HUES6 (cell line): ENCODE measurements around the gene PIGZ.
"Not testable (repeated sequence)": the region's sequence is repeated elsewhere in the genome, so short reads cannot be mapped to it uniquely, and the experiment has no call there.

Experiments
- H3K27ac ChIP-seq: 2 replicates; pipeline ENCODE4 v1.7.0; 2013; ENCODE audit warnings: low read depth, mild to moderate bottlenecking, low read length, inconsistent platforms
- H3K27me3 ChIP-seq: 2 replicates; pipeline ENCODE4 v1.6.1; 2013; ENCODE audit warnings: low read length; ENCODE audit not compliant: control insufficient read depth, insufficient read depth
- H3K36me3 ChIP-seq: 2 replicates; pipeline ENCODE4 v1.6.1; 2013; ENCODE audit warnings: low read length; ENCODE audit not compliant: control insufficient read depth, insufficient read depth
- H3K4me1 ChIP-seq: 2 replicates; pipeline ENCODE4 v1.6.1; 2013; ENCODE audit warnings: low read length; ENCODE audit not compliant: control insufficient read depth, insufficient read depth
- H3K4me3 ChIP-seq: 2 replicates; pipeline ENCODE4 v1.5.1; 2013; ENCODE audit warnings: low read depth, low read length
- H3K9ac ChIP-seq: one replicate; pipeline ENCODE4 v1.6.1; 2013; ENCODE audit warnings: mild to moderate bottlenecking, low read length
- H3K9me3 ChIP-seq: 2 replicates; pipeline ENCODE4 v1.6.1; 2013; ENCODE audit warnings: low read depth, low read length; ENCODE audit not compliant: control insufficient read depth, insufficient read depth

Gene PIGZ

DNA sequence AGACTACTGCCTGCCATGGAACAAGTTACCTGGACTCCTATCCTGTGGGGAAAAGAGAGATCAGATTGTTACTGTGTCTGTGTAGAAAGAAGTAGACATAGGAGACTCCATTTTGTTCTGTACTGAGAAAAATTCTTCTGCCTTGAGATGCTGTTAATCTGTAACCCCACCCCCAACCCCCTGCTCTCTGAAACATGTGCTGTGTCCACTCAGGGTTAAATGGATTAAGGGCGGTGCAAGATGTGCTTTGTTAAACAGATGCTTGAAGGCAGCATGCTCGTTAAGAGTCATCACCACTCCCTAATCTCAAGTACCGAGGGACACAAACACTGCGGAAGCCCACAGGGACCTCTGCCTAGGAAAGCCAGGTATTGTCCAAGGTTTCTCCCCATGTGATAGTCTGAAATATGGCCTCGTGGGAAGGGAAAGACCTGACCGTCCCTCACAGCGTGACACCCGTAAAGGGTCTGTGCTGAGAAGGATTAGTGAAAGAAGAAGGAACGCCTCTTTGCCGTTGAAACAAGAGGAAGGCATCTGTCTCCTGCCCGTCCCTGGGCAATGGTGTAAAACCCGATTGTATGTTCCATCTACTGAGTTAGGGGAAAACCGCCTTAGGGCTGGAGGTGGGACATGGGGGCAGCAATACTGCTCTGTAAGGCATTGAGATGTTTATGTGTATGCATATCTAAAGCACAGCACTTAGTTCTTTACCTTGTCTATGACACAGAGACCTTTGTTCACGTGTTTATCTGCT, 24.4 kb downstream of the PIGZ start:
- Histone ChIP-seq H3K4me3 (peak overlapping the region; percentile 80), H3K9ac (peak overlapping the region; percentile 95), H3K36me3 (peaks cover 12% of the 10 kb centered on the region), H3K4me1 (peaks cover 11% of the 10 kb centered on the region)
- H3K27ac ChIP-seq, H3K27me3 ChIP-seq, H3K9me3 ChIP-seq: not testable (repeated sequence)

DNA sequence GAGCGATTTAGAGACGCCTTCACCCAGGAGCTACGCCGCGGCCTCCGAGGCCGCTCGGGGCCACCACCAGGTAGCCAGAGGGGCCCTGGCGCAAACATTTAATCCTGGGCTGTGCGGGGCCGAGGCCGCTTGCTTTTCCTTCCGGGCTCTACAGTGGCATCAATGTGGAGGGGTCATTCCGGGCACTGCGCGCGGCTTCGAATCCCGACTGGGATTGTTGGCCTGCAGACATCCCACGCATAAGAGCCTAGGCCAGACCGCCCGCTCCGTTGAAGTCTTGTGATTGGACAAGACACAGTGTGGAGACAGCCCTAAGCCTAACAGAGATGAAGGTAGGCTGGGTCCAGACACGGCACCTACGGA, 25.7 kb downstream of the PIGZ start:
- peak overlapping the region; percentile 78; the same call in 1 of the 2 replicates for H3K27ac ChIP-seq
- H3K36me3 ChIP-seq, result peaks cover 25% of the 10 kb centered on the region
- peak overlapping the region; percentile 80 for H3K4me3 ChIP-seq
- peak overlapping the region; percentile 95 for H3K9ac ChIP-seq
- H3K9me3 ChIP-seq, result no peaks in the 10 kb centered on the region
- no peaks in the 10 kb centered on the region for H3K27me3 ChIP-seq
- H3K4me1 ChIP-seq, result peaks cover 11% of the 10 kb centered on the region

DNA sequence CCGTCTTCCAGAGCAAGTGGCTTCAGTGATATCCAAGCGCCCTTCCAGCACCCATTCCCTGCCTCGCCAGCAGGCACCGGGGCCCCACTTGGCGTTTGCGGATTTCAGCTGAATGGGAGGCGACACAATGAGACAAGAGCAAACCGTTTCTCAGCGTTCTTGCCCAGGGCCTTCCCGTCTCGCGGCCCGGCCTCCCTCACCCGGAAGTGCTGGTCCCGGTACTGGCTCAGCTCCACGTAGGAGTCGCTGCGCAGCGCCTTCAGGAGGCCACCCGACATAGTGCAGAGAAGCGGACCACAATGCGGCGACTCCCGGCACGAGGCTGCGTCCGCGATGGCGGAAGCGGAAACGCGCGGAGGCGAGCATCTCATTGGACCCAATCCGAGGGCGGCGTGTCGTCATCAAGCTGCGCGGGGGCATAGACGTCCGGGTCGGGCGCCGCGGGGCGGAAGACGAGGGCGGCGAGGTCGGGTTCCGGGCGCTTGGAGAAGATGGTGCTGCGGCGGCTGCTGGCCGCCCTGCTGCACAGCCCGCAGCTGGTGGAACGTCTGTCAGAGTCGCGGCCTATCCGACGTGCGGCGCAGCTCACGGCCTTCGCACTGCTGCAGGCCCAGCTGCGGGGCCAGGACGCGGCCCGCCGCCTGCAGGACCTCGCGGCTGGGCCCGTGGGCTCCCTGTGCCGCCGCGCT, 26.3 kb downstream of the PIGZ start, which contains the start of gene NCBP2:
Gene NCBP2, minus strand, starts transcription at position 303 of the 689 bp plus-strand sequence. Its CDS starts 25 bp downstream, at position 278.
- H3K27me3 ChIP-seq, result no peaks in the 10 kb centered on the region
- peaks cover 30% of the 10 kb centered on the region for H3K36me3 ChIP-seq
- H3K9ac ChIP-seq, result peak within 1 kb of the TSS; percentile 95
- peak within 1 kb of the TSS; percentile 80 for H3K27ac ChIP-seq
- H3K9me3 ChIP-seq, result no peaks in the 10 kb centered on the region
- H3K4me3 ChIP-seq, result peak within 1 kb of the TSS; percentile 80
- H3K4me1 ChIP-seq, result peaks cover 11% of the 10 kb centered on the region

DNA sequence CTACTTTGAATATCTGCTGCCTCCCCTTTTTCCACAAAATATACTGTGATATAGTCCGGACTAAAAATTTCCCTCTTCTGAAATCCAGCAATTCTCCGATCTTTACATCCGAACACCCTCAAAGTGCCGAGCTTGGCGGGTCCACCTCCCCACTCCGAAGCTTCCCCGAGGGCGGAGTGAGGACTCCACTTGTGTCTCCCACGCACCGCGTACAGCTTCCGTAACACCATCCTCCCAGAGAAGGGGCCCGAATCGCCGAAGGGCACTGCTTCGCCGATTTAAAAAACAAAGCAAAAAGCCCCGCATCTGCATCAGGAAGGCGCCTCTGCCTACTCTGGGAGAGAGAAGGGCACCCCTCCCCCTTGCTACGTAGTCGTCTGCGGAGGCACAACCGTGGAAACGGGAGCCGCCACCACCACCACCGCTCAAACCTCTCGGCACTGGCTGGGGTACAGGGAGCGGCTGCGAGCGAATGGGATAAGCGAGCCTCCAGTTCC, 26.9 kb downstream of the PIGZ start:
- peak overlapping the region; percentile 80 for H3K4me3 ChIP-seq
- H3K9me3 ChIP-seq, result no peaks in the 10 kb centered on the region
- H3K27me3 ChIP-seq, result no peaks in the 10 kb centered on the region
- H3K27ac ChIP-seq, result peak overlapping the region; percentile 80
- H3K4me1 ChIP-seq, result peaks cover 11% of the 10 kb centered on the region
- H3K9ac ChIP-seq, result peak overlapping the region; percentile 95
- H3K36me3 ChIP-seq, result peaks cover 36% of the 10 kb centered on the region

DNA sequence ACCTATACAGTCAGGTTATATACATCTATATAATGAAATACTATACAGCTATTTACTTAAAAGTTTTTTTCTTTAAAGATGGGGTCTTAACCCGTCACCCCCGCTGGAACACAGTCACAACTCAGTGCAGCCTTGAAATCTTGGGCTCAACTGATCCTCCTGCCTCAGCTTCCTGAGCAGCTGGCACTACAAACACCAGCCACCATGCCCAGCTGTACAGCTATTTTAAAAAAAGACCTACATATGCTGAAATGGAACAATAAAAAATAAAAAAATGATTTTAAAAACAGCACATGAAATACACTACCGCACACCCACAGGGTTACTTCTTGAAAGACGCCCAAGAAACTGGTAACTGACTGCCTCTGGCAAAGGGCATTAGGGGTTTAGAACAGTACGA, 30.1 kb downstream of the PIGZ start:
- H3K27ac ChIP-seq, result no peak overlapping the region

DNA sequence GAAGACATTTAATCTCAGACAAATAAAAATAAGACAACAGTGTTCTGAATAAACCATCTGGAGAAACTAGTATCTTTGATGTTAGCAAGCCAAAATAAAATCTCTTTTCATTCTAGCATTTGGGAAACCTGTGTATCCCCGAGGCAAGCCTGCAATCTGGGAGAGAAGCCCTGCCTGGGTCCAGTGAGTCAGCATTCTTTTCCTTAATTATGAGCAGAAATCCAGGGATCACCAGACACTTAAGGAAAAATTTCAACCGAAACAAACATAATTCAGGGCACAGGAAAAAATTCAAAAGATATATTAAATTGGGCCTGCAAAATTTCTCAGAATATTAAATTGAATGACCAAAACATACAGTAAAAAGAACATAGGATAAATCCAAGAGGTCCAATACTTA, 30.5 kb downstream of the PIGZ start:
- H3K9me3 ChIP-seq, result no peaks in the 10 kb centered on the region
- H3K4me1 ChIP-seq, result peaks cover 5% of the 10 kb centered on the region; the same call in 1 of the 2 replicates
- no peak overlapping the region for H3K27ac ChIP-seq
- no peak overlapping the region for H3K9ac ChIP-seq
- H3K4me3 ChIP-seq, result no peak overlapping the region
- H3K27me3 ChIP-seq, result no peaks in the 10 kb centered on the region
- peaks cover 72% of the 10 kb centered on the region for H3K36me3 ChIP-seq

More for the DNA sequence above, 30.1 kb downstream of the PIGZ start:
- Histone ChIP-seq H3K4me1 (peaks cover 8% of the 10 kb centered on the region), H3K36me3 (peaks cover 68% of the 10 kb centered on the region), H3K9ac (no peak overlapping the region), H3K4me3 (no peak overlapping the region), H3K9me3 (no peaks in the 10 kb centered on the region), H3K27me3 (no peaks in the 10 kb centered on the region)

DNA sequence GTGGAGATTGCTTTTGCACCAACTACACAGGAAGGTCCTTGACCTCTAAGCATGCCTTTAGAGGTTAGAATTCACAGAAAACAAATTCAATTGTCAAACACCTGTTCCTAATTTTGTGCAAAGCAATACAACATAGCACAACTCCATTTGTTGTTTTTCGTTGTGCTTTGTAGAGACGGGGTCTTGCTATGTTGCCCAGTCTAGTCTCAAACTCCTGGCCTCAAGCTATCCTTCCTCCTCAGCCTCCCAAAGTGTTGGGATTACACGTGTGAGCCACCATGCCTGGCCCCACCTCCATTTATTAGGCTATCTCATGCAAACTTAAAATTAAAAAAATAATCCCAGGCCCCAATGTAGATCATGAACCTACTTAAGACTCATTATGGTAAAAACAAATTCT, 32.3 kb downstream of the PIGZ start:
- Histone ChIP-seq H3K4me1 (peaks cover 5% of the 10 kb centered on the region; the same call in 1 of the 2 replicates), H3K27ac (no peak overlapping the region), H3K9ac (no peak overlapping the region), H3K27me3 (no peaks in the 10 kb centered on the region), H3K9me3 (no peaks in the 10 kb centered on the region), H3K4me3 (no peak overlapping the region), H3K36me3 (peaks cover 88% of the 10 kb centered on the region)

DNA sequence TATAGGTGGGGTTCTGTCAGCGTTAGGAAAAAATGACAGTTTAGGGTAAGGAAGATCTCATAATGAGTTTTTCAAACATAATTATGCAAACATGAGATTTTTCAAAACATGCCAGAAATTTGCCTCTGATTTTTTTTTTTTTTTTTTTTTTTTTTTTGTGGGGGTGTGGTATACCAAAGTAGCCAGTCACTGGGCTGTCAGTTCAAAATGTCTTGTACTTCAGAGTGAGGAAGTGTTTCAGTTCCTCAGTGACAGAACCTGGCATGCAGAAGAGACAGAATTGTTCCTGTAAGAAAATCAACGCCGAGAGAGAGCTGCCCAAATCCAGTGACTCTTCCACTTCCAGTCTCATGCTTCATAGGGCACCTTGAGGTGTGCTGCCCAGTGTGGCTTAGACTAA, 36.0 kb downstream of the PIGZ start:
- H3K9me3 ChIP-seq, result no peaks in the 10 kb centered on the region
- peaks cover 6% of the 10 kb centered on the region; the same call in 1 of the 2 replicates for H3K4me1 ChIP-seq
- peaks cover 85% of the 10 kb centered on the region for H3K36me3 ChIP-seq
- H3K4me3 ChIP-seq, result no peak overlapping the region
- H3K9ac ChIP-seq, result no peak overlapping the region
- no peak overlapping the region for H3K27ac ChIP-seq
- no peaks in the 10 kb centered on the region for H3K27me3 ChIP-seq

DNA sequence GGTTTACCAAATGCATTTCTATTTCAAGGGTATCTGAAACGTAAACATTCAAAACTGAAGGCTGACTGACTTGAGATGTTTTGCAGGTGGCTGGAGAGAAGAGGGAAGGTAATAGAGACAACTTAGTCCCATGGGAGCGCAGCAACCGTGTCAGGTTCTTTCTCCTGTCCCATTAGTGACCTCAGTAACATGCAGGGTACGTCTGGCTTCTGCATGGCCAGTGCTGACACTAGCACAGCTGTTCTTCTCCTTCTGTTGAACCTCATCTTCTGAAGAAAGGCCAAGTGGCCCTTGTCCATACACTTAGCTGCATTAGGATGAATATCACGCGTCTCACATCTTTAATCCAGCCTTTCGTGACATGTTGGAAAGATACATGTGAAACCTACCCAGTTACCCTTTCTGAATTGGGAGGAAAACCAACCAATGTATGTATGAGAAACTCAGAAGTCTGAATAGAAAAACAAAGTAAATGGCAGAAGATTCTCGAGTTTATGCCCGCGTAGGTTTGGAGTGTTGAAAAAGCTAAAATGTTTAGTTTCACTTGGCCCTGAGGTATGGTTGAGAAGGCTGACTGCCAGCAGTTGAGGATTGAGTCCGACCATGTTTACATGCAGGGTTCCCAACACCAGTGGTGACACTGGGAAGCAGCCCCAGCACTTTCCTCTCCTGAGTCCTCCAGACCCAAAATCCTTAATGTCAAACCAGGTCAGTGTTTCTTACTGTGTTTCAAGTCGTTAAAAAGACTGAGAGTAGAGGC, 36.6 kb downstream of the PIGZ start:
- Histone ChIP-seq H3K4me3 (no peak overlapping the region), H3K27ac (no peak overlapping the region), H3K9ac (no peak overlapping the region), H3K36me3 (peaks cover 79% of the 10 kb centered on the region), H3K27me3 (no peaks in the 10 kb centered on the region), H3K4me1 (peaks cover 8% of the 10 kb centered on the region; the same call in 1 of the 2 replicates), H3K9me3 (no peaks in the 10 kb centered on the region)

DNA sequence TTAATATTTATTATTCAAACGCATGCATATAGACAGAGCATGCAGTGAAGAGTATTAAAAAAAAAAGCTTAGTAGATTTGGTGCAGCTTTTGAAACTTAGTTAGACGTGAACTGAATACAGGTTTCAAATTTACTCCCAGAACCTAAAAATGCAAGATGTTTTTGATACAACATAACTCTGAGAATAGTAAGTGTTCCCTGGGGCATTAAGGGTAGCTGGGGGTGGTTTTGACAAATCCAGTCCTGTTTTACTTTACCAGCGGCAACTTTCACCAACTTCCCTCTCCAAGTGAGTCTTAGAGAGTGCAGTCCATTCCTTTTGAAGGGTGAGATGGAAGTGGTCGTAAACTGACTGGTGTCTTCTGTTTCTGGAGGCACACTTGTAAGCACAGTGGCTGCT, 37.5 kb downstream of the PIGZ start:
- Histone ChIP-seq H3K9ac (no peak overlapping the region), H3K27me3 (no peaks in the 10 kb centered on the region), H3K4me3 (no peak overlapping the region), H3K4me1 (peaks cover 8% of the 10 kb centered on the region; the same call in 1 of the 2 replicates), H3K27ac (no peak overlapping the region), H3K36me3 (peaks cover 70% of the 10 kb centered on the region), H3K9me3 (no peaks in the 10 kb centered on the region)
